BLaER1 (cell line): ENCODE measurements around the gene NRAS.
A peak's percentile ranks its signal among the peaks of the same experiment; 100 is the strongest.

ENCODE experiments used
- H3K27ac ChIP-seq: shearing (Covaris generic); formaldehyde crosslinking; 2 replicates; pipeline ENCODE4 v1.8.1; 2022
- H3K27me3 ChIP-seq: shearing (Covaris generic); formaldehyde crosslinking; 2 replicates; pipeline ENCODE4 v1.8.1; 2022
- H3K36me3 ChIP-seq: shearing (Covaris generic); formaldehyde crosslinking; 2 replicates; pipeline ENCODE4 v1.8.1; 2022
- H3K4me1 ChIP-seq: shearing (Covaris generic); formaldehyde crosslinking; 2 replicates; pipeline ENCODE4 v1.8.1; 2022
- H3K4me2 ChIP-seq: shearing (Covaris generic); formaldehyde crosslinking; 2 replicates; pipeline ENCODE4 v1.8.1; 2022
- H3K4me3 ChIP-seq: shearing (Covaris generic); formaldehyde crosslinking; 2 replicates; pipeline ENCODE4 v1.8.1; 2022
- H3K9ac ChIP-seq: shearing (Covaris generic); formaldehyde crosslinking; 2 replicates; pipeline ENCODE4 v1.8.1; 2022
- H3K9me3 ChIP-seq: shearing (Covaris generic); formaldehyde crosslinking; 2 replicates; pipeline ENCODE4 v1.8.1; 2022
- H4K20me1 ChIP-seq: shearing (Covaris generic); formaldehyde crosslinking; 2 replicates; pipeline ENCODE4 v1.8.1; 2022
- Cebpa-rat ChIP-seq: shearing (Covaris generic); IDR thresholded peaks from 2 replicates; pipeline ENCODE4 v1.8.1; 2022

Gene NRAS

DNA sequence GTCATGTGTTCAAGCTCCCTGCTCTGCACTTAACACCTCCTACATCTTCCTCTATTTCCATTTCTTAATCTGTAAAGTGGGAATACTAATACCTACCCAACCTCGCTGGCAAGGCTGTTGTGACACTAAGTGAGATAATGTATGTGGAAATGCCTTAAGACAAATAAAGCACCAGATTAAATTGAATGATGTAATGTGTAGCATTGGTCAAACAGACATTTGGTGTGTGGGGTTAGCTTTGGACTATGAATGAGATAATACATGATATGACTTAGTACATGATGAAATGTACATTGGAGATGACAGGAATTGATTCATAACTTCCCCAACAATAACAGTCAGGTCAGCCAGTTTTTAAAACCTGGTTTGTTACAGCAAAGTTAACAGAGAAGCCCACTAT, 26.4 kb downstream of the NRAS start:
- no peak overlapping the region for H3K4me2 ChIP-seq
- no peaks in the 10 kb centered on the region for H3K9me3 ChIP-seq
- H3K4me1 ChIP-seq: no peaks in the 10 kb centered on the region
- no peaks in the 10 kb centered on the region for H3K36me3 ChIP-seq
- no peaks in the 10 kb centered on the region for H3K27me3 ChIP-seq
- H3K4me3 ChIP-seq: no peak overlapping the region
- no peaks in the 10 kb centered on the region for H4K20me1 ChIP-seq
- TF ChIP-seq Cebpa-rat: no peak
- H3K27ac ChIP-seq: no peak overlapping the region
- no peak overlapping the region for H3K9ac ChIP-seq

DNA sequence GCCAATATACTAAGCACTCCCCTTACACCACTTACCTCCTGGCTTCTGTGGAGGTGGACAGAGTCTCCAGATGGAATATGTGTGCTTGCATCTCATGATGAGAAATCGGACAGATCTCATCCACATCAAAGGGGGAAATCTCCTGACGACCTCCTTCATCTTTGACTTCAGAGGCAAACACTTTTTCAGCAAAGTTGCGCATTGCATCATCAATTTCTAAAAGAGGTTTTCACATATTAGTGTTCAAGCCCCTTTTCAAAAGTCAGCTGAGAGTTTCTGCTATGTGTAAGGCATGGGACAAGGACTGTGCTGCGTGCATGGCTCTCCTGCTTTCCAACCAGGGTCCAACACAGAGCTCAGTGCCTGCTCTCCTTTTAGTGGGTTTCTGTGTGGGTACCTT, 28.0 kb downstream of the NRAS start:
- no peak overlapping the region for H3K9ac ChIP-seq
- H3K27me3 ChIP-seq: no peaks in the 10 kb centered on the region
- H3K4me1 ChIP-seq: no peaks in the 10 kb centered on the region
- H3K9me3 ChIP-seq: no peaks in the 10 kb centered on the region
- no peaks in the 10 kb centered on the region for H3K36me3 ChIP-seq
- no peak for TF ChIP-seq Cebpa-rat
- no peak overlapping the region for H3K4me3 ChIP-seq
- H3K27ac ChIP-seq: no peak overlapping the region
- H3K4me2 ChIP-seq: no peak overlapping the region
- H4K20me1 ChIP-seq: no peaks in the 10 kb centered on the region

DNA sequence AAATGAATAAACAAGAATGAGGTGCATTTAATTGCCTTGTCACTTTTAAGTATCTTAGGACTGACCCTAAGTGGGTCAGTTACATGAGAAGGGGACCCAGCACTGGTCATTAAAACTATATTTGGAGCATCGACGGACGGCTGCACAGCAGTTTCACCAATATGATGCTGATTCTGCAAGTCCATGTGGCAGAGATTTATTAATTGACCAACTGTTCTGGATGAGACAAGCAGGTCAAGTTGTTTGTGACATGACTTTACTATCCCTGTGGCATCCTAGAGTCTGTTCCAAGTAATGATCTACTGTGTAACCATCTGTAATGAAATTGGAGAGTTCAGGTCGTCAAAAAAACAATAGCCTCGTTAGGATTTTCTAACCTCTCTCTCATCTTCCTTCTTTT, 30.7 kb downstream of the NRAS start:
- no peak for TF ChIP-seq Cebpa-rat
- H3K27me3 ChIP-seq: no peaks in the 10 kb centered on the region
- H3K4me2 ChIP-seq: no peak overlapping the region
- no peaks in the 10 kb centered on the region for H3K9me3 ChIP-seq
- H3K27ac ChIP-seq: no peak overlapping the region
- no peaks in the 10 kb centered on the region for H4K20me1 ChIP-seq
- H3K4me1 ChIP-seq: no peaks in the 10 kb centered on the region
- H3K36me3 ChIP-seq: no peaks in the 10 kb centered on the region
- H3K4me3 ChIP-seq: no peak overlapping the region
- no peak overlapping the region for H3K9ac ChIP-seq

DNA sequence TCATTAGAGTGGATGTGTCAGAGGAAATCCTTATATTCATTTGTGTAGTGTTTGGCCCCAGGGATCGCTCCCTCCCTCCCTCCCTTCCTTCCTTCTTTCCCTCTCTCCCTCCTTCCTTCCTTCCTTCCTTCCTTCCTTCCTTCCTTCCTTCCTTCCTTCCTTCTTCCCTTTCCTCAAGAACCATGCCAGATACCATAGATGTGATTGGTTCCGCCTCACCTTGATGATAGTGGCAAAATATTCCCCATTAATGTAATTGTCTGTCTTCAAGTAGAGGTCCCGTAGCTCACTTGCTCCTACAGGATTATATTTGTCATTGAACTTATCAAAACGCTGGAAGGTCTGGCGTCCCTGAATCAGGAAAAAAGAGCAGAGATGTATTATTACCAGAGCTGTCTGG, 38.9 kb downstream of the NRAS start:
- Histone ChIP-seq H3K4me1 (no peaks in the 10 kb centered on the region), H3K36me3 (no peaks in the 10 kb centered on the region), H3K9me3 (no peaks in the 10 kb centered on the region), H3K4me3 (no peak overlapping the region), H4K20me1 (no peaks in the 10 kb centered on the region), H3K4me2 (no peak overlapping the region), H3K27ac (no peak overlapping the region), H3K27me3 (no peaks in the 10 kb centered on the region), H3K9ac (no peak overlapping the region)
- TF ChIP-seq Cebpa-rat: no peak

DNA sequence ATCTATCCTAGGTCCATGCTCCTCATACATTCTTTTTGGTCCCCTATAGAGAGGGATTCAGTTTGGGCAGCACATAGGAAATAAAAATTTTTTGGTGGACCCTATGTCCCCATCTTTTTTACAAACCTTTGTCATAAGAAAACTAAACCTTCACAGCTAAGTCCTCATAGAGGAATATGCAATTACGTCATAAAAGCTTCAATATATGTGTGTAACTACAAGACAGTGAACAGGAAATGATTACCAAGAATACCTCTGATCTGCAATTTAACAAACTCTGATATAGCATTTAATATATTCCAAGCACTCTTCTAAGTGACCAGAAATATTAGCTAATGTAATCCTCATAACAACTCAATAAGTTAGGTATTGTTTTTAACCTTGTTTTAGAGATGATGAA, 40.5 kb downstream of the NRAS start:
- H3K9me3 ChIP-seq: no peaks in the 10 kb centered on the region

DNA sequence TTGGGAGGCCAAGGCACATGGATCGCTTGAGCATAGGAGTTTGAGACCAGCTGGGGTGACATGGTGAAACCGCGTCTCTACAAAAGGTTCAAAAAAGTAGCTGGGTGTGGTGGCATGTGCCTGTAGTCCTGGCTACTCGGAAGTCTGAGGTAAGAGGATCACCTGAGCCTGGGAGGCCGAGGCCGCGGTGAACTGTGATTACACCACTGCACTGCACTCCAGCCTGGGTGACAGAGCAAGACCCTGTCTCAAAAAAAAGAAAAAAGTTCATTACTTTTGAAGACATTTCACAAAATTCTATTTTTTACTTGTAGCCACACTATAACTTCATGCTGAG, 44.7 kb downstream of the NRAS start:
- Histone ChIP-seq H3K9ac (no peak overlapping the region), H3K36me3 (no peaks in the 10 kb centered on the region), H3K4me1 (peaks cover 7% of the 10 kb centered on the region), H3K27ac (no peak overlapping the region), H3K9me3 (no peaks in the 10 kb centered on the region), H3K4me3 (no peak overlapping the region), H3K27me3 (peaks cover 8% of the 10 kb centered on the region; the same call in 1 of the 2 replicates), H4K20me1 (no peaks in the 10 kb centered on the region), H3K4me2 (no peak overlapping the region)
- no peak for TF ChIP-seq Cebpa-rat

More for the DNA sequence above, 40.5 kb downstream of the NRAS start:
- Histone ChIP-seq H3K4me2 (no peak overlapping the region), H3K27me3 (no peaks in the 10 kb centered on the region), H3K4me3 (no peak overlapping the region), H4K20me1 (no peaks in the 10 kb centered on the region), H3K9ac (no peak overlapping the region), H3K36me3 (no peaks in the 10 kb centered on the region), H3K4me1 (no peaks in the 10 kb centered on the region), H3K27ac (no peak overlapping the region)
- TF ChIP-seq Cebpa-rat: no peak

DNA sequence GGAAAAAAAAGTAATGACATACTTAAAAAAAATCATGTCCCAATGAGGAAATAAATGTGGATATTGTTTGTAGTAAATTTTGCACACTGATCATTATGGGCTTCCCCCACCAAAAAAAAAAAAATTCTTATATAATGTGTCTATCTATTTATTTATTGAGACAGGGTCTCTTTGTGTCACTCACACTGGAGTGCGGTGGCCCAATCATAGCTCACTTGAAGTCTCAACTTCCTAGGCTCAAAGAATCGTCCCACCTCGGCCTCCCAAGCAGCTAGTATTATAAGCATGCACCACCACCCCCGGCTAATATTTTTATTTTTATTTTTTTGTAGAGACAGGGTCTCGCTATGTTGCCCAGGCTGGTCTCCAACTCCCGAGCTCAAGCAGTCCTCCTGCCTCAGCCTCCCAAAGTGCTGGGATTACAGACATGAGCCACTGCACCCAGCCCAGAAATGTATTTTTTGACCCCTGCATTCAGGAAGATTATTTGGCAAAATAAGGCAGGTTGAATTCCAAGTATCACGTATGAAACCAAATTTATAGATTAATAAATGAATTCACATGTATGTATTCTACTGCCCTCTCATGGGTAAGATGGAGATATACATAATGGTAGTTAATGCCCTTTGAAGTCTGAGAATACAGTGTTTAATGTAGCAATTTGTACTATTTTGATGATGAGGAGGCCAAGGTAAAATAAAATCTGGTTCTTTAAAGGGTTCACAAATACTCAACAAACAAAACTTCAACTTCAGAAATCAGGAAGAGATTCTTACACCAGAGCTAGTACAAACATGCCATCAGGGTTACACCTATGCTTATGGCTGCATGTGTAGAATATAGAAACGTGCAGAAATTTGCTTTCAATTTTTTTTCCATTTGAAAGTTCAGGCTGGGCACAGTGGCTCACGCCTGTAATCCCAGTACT, 45.3 kb downstream of the NRAS start:
- no peak overlapping the region for H3K4me3 ChIP-seq
- H3K9ac ChIP-seq: no peak overlapping the region
- H3K36me3 ChIP-seq: no peaks in the 10 kb centered on the region
- H3K27ac ChIP-seq: no peak overlapping the region
- H3K4me1 ChIP-seq: peaks cover 7% of the 10 kb centered on the region
- no peak overlapping the region for H3K4me2 ChIP-seq
- peaks cover 8% of the 10 kb centered on the region; the same call in 1 of the 2 replicates for H3K27me3 ChIP-seq
- H3K9me3 ChIP-seq: no peaks in the 10 kb centered on the region
- H4K20me1 ChIP-seq: no peaks in the 10 kb centered on the region
- no peak for TF ChIP-seq Cebpa-rat

DNA sequence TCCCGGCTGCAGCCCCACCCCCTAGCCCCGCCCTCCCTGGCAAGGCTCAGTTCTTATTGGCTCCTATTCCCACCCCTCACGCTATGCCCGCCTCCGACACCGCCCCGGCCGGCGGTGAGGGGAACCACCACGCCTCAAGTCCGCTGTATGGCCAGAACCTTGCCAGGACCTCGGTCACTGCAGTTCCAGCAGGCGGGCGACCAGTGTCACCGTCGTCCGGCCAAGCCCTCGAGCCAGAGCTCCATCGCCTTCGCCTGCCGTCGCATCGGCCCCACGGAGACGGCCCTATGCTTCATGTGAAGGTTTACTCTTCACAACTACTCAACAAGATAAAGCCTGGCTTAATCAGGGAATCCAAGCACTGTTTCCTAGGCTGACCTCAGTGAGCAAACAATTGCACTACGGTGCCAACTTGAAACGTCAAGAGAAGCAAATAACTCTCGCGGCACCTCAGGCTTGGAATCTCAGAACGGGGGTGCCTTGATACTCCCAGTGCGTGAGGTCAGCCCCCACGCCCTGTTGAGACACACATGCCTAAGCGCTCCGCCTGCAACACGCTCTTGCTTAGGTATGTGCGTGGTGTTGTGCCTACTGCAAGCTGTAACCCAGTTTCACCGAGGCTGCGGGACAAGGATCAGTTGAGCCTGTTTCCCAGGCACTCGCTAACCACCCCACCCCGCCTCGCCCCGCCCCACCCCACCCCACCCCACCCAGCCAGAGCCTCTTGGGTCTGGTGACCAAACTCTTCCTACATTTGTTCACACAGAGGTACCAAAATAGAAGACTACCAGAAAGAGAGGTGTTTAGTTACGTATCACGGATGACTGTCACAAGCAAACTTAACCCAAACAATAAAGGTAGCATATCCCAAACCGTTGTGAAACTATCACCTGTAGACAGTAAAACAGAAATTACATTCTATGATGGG, 46.2 kb downstream of the NRAS start:
- H3K27me3 ChIP-seq: peaks cover 8% of the 10 kb centered on the region; the same call in 1 of the 2 replicates
- H3K9me3 ChIP-seq: no peaks in the 10 kb centered on the region
- H3K27ac ChIP-seq: no peak overlapping the region
- H4K20me1 ChIP-seq: no peaks in the 10 kb centered on the region
- no peaks in the 10 kb centered on the region for H3K36me3 ChIP-seq
- peak overlapping the region; percentile 56; the same call in 1 of the 2 replicates for H3K9ac ChIP-seq
- H3K4me2 ChIP-seq: peak overlapping the region; percentile 98
- H3K4me3 ChIP-seq: peak overlapping the region; percentile 76
- peaks cover 7% of the 10 kb centered on the region for H3K4me1 ChIP-seq
- TF ChIP-seq Cebpa-rat: no peak

DNA sequence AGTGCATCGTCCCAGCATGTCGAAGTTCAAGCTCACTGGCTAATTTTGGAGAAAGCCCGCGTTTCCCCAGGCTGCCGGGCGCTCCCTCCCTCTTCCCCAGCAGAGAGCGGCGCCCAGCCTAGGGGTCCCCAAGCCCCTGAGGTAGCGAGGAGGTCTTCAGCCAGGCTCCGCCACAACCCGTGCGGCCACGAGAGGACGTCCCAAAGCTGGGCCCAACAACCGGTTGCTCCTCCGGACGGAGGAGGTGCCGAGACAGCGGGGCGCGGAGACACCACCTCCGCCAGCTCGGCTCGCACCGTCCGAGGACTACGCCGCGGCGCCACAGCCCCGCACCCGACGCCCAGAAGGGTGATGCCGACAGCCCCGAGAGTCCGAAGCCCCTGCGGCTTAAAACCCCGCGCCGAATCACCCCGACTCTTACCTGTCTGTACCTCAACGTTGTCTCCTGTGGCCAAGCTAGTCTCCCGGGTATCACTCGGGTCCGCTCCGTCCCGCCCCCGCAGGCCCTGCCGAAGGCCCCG, 46.9 kb downstream of the NRAS start, which contains the start of gene DENND2C:
Gene DENND2C, minus strand, starts transcription at position 488 of the 521 bp plus-strand sequence. CDS start 44,065 bp downstream, outside the sequence.
- Histone ChIP-seq H4K20me1 (no peaks in the 10 kb centered on the region), H3K36me3 (no peaks in the 10 kb centered on the region), H3K27me3 (peaks cover 8% of the 10 kb centered on the region; the same call in 1 of the 2 replicates), H3K27ac (no peak within 1 kb of the TSS), H3K4me1 (peaks cover 7% of the 10 kb centered on the region), H3K4me3 (peak within 1 kb of the TSS; percentile 76), H3K9ac (peak within 1 kb of the TSS; percentile 69), H3K4me2 (peak within 1 kb of the TSS; percentile 98), H3K9me3 (no peaks in the 10 kb centered on the region)
- TF ChIP-seq Cebpa-rat: no peak
